Metanephros (tissue), 2 donors: ENCODE measurements around the gene HCFC2. TPM values are rescaled to one million over a fixed set of nuclear protein-coding genes. Genes with fewer than 3 reads are reported as not detected.

Source experiments
- small RNA-seq: library from RNA; depleted of rRNA; stranded (forward); fragments of <200 nt; gene quantifications from one replicate; pipeline ENCODE3, GENCODE V24; 2014; ENCODE audit warnings: low replicate concordance
- total RNA-seq: library from RNA; depleted of rRNA; stranded (reverse); fragments of >200 nt; gene quantifications from one replicate; pipeline ENCODE4 v1.2.3, GENCODE V29; 2014

Gene HCFC2
- total RNA-seq = 21.9 TPM

GRCh38 chr12:104064031-104064841 lies at the start of gene HCFC2:
Gene HCFC2, plus strand, starts transcription at chr12:104064531. Its CDS starts 30 bp downstream, at chr12:104064561.

GRCh38 chr12:104049903-104050356 lies 14.4 kb upstream of the HCFC2 start, which contains the start of gene GLT8D2:
Gene GLT8D2, minus strand, starts transcription at chr12:104050187. Its CDS starts 30,539 bp downstream, at chr12:104019648.

GRCh38 chr12:104137902-104138796 lies 73.8 kb downstream of the HCFC2 start, which contains the start of gene NFYB:
Gene NFYB, minus strand, starts transcription at chr12:104138210. Its CDS starts 2,757 bp downstream, at chr12:104135453.

Small RNAs within 50 kb of the gene (small RNA-seq; reads per million reads assigned to genes)
- gene RNA5SP370 = not detected

Other genes with a start within 250 kb of the HCFC2 start
- gene NT5DC3, start 223.3 kb upstream of the HCFC2 start, total RNA-seq = 6.1 TPM
- 437 TPM for gene HSP90B1, start 134.1 kb upstream of the HCFC2 start, total RNA-seq
- gene TDG, start 98.7 kb upstream of the HCFC2 start, total RNA-seq = 28.0 TPM
- 15.2 TPM for gene GLT8D2, start 14.3 kb upstream of the HCFC2 start, total RNA-seq
- gene NFYB, start 73.7 kb downstream of the HCFC2 start, total RNA-seq = 20.6 TPM
- 56.3 TPM for gene TXNRD1, start 151.2 kb downstream of the HCFC2 start, total RNA-seq
- 4.8 TPM for gene EID3, start 239.2 kb downstream of the HCFC2 start, total RNA-seq